K562 (cell line): Measurements from ENCODE around the gene HNRNPLL. TPM values are rescaled to one million over a fixed set of nuclear protein-coding genes. Genes with fewer than 3 reads are reported as not detected.

Experiments used
- BMI1 ChIP-seq: fragments of 150-350 bp; IDR thresholded peaks from 2 replicates; pipeline ENCODE4 v1.6.1; 2014; ENCODE audit warnings: low read length
- CHD7 ChIP-seq: fragments of 200-600 bp; sonication (generic); IDR thresholded peaks from one replicate; pipeline ENCODE4 v1.6.1; 2012; ENCODE audit warnings: mild to moderate bottlenecking, low read depth, low read length, inconsistent platforms
- KDM5B ChIP-seq: fragments of 200-600 bp; sonication (generic); IDR thresholded peaks from 2 replicates; pipeline ENCODE4 v1.6.1; 2012; ENCODE audit warnings: low read depth, mild to moderate bottlenecking, moderate library complexity, low read length, control low read depth, inconsistent platforms; ENCODE audit not compliant: insufficient replicate concordance
- MCM7 ChIP-seq, 2 experiments: fragments of 450-650 bp; IDR thresholded peaks; 2 replicates each; pipeline ENCODE4 v1.6.1; 2016 to 2018
- MEF2D ChIP-seq: conservative IDR thresholded peaks from 2 replicates; pipeline ENCODE4 v1.6.1; 2016; ENCODE audit warnings: low read depth, missing genetic modification characterization, missing compliant biosample characterization
- NCOA4 ChIP-seq: fragments of 450-650 bp; IDR thresholded peaks from 2 replicates; pipeline ENCODE4 v1.6.1; 2018; ENCODE audit warnings: mild to moderate bottlenecking; ENCODE audit not compliant: partially characterized antibody
- TRIM24 ChIP-seq, 2 experiments: fragments of 450-650 bp; IDR thresholded peaks; 2 replicates each; pipeline ENCODE4 v1.6.1; 2016
- ZNF668 ChIP-seq: fragments of 250-450 bp; sonication (Bioruptor Pico); IDR thresholded peaks from 2 replicates; pipeline ENCODE4 v1.8.0; 2022; ENCODE audit warnings: mild to moderate bottlenecking, inconsistent platforms
- polyA plus RNA-seq, 8 experiments: library from polyadenylated mRNA; depleted of rRNA in 4 of 8; stranded (reverse) in 5 of 8; unstranded in 3 of 8; fragments of >200 nt; fragmentation: Nextera tagmentation in 2 of 8; fragmentation: Illumina TruSeq in 1 of 8; extraction: Ambion mirVana in 2 of 8; extraction: Trizol in 1 of 8; gene quantifications; 2 replicates each; pipeline versions ENCODE4 v1.2.1 to v1.2.3, GENCODE V29; 2011 to 2014; ENCODE audit warnings: inconsistent platforms in 1 of 8, missing spikeins in 1 of 8
- total RNA-seq, 7 experiments: library from RNA; depleted of rRNA in 6 of 7; stranded (reverse); fragments of >200 nt in 6 of 7; fragmentation: Illumina TruSeq in 2 of 7; extraction: Trizol in 2 of 7; gene quantifications; 2 replicates each; pipeline versions ENCODE4 v1.2.1 to v1.2.3, GENCODE V29; 2011 to 2021; ENCODE audit warnings: low replicate concordance in 1 of 7
- TF ChIP-seq, protein P1 (sequence below), 2 experiments: IDR thresholded peaks; 2 replicates each; pipeline ENCODE4 v1.6.1; 2012; ENCODE audit warnings: improper control_type of control experiment in 2 of 2, low read depth in 2 of 2, low read length in 2 of 2, borderline replicate concordance in 1 of 2
- TF ChIP-seq, protein P2 (sequence below): sonication (generic); formaldehyde crosslinking; IDR thresholded peaks from 2 replicates; pipeline ENCODE4 v1.8.0; 2022; ENCODE audit warnings: missing genetic modification reagents, mild to moderate bottlenecking, borderline replicate concordance

Gene HNRNPLL
- total and polyA plus RNA-seq, 9 of the 15 experiments (the other 6 are each of a cell fraction or from before 2014, with no cell fraction given) = 19.8 to 135 (median 57.8) TPM

DNA sequence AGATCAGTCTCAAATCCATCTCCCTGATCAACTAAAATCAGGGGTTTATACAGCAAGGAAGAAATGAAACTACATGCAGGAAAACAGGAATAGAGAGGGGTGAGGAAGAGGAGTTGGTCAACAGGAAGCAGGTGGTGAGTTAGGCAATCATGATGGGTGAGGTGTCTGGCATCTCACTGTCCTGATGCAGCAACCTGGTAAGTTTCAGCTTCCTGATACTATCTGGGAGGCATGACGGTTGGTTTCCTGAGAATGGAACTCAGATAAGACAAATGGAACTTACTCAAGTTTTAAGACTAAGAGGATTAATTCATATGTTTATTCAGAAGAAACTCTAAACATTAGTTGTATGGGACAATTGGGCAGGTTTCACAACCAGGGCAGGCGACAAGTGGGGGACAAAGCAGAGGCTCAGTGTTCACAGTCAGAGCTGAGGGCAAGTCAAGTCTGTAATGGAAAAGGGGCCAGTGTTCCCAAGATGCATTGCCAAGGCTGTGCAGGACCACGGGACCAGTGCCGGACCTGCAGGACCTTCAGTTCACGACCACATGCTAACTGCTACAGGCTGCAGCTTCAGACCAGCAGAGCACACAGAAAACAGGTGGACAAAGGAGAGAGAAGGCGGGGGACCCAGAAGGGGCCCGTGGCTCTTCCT, 45.5 kb upstream of the HNRNPLL start (continued):
- peak; percentile 80 to 87 for TF ChIP-seq TRIM24 (IDR thresholded peaks at IDR 0.05)
- TF ChIP-seq BMI1 = no peak
- no peak for TF ChIP-seq ZNF668 (CRISPR knock-in tag)
- no peak for TF ChIP-seq MEF2D (tag)
- TF ChIP-seq, protein P1, sequence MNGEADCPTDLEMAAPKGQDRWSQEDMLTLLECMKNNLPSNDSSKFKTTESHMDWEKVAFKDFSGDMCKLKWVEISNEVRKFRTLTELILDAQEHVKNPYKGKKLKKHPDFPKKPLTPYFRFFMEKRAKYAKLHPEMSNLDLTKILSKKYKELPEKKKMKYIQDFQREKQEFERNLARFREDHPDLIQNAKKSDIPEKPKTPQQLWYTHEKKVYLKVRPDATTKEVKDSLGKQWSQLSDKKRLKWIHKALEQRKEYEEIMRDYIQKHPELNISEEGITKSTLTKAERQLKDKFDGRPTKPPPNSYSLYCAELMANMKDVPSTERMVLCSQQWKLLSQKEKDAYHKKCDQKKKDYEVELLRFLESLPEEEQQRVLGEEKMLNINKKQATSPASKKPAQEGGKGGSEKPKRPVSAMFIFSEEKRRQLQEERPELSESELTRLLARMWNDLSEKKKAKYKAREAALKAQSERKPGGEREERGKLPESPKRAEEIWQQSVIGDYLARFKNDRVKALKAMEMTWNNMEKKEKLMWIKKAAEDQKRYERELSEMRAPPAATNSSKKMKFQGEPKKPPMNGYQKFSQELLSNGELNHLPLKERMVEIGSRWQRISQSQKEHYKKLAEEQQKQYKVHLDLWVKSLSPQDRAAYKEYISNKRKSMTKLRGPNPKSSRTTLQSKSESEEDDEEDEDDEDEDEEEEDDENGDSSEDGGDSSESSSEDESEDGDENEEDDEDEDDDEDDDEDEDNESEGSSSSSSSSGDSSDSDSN (IDR thresholded peaks at IDR 0.05; ENCODE audit: borderline replicate concordance in 1 of 2, low read depth in 2 of 2, low read length in 2 of 2) = no peak
- TF ChIP-seq CHD7 = no peak
- no peak for TF ChIP-seq MCM7 (IDR thresholded peaks at IDR 0.05)
- TF ChIP-seq NCOA4 = no peak
- no peak for TF ChIP-seq KDM5B
- TF ChIP-seq, protein P2, sequence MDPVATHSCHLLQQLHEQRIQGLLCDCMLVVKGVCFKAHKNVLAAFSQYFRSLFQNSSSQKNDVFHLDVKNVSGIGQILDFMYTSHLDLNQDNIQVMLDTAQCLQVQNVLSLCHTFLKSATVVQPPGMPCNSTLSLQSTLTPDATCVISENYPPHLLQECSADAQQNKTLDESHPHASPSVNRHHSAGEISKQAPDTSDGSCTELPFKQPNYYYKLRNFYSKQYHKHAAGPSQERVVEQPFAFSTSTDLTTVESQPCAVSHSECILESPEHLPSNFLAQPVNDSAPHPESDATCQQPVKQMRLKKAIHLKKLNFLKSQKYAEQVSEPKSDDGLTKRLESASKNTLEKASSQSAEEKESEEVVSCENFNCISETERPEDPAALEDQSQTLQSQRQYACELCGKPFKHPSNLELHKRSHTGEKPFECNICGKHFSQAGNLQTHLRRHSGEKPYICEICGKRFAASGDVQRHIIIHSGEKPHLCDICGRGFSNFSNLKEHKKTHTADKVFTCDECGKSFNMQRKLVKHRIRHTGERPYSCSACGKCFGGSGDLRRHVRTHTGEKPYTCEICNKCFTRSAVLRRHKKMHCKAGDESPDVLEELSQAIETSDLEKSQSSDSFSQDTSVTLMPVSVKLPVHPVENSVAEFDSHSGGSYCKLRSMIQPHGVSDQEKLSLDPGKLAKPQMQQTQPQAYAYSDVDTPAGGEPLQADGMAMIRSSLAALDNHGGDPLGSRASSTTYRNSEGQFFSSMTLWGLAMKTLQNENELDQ (CRISPR knock-in tag) = no peak
